ENCODE measurements around the gene SNCB.

SNCB gene

GRCh38 chr5:176631383-176632200 lies 1.3 kb upstream of the SNCB start:
- H3K4me3 ChIP-seq (ENCODE audit: low read depth, low read length), result no peak overlapping the region

GRCh38 chr5:176630681-176631222 lies 418 bp upstream of the SNCB start:
- DNase-seq (ENCODE audit: low read depth), result no peak
- H3K4me3 ChIP-seq (ENCODE audit: low read depth, low read length), result no peak overlapping the region
- TF ChIP-seq POLR2A (IDR thresholded peaks at IDR 0.05; ENCODE audit: extremely low read depth, insufficient read length), result no peak
- TF ChIP-seq MYC (IDR thresholded peaks at IDR 0.05; ENCODE audit: low read depth, low read length), result no peak
- TF ChIP-seq, protein P1, sequence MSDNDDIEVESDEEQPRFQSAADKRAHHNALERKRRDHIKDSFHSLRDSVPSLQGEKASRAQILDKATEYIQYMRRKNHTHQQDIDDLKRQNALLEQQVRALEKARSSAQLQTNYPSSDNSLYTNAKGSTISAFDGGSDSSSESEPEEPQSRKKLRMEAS (IDR thresholded peaks at IDR 0.05; ENCODE audit: low read depth, low read length), result no peak
- TF ChIP-seq, protein P2, sequence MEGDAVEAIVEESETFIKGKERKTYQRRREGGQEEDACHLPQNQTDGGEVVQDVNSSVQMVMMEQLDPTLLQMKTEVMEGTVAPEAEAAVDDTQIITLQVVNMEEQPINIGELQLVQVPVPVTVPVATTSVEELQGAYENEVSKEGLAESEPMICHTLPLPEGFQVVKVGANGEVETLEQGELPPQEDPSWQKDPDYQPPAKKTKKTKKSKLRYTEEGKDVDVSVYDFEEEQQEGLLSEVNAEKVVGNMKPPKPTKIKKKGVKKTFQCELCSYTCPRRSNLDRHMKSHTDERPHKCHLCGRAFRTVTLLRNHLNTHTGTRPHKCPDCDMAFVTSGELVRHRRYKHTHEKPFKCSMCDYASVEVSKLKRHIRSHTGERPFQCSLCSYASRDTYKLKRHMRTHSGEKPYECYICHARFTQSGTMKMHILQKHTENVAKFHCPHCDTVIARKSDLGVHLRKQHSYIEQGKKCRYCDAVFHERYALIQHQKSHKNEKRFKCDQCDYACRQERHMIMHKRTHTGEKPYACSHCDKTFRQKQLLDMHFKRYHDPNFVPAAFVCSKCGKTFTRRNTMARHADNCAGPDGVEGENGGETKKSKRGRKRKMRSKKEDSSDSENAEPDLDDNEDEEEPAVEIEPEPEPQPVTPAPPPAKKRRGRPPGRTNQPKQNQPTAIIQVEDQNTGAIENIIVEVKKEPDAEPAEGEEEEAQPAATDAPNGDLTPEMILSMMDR (IDR thresholded peaks at IDR 0.05; ENCODE audit: low read depth, low read length), result no peak

More at GRCh38 chr5:176631383-176632200, 1.3 kb upstream of the SNCB start:
- DNase-seq (ENCODE audit: low read depth), result no peak
- TF ChIP-seq MYC (IDR thresholded peaks at IDR 0.05; ENCODE audit: low read depth, low read length) (no peak), POLR2A (IDR thresholded peaks at IDR 0.05; ENCODE audit: extremely low read depth, insufficient read length) (no peak)
- TF ChIP-seq, protein P1 (IDR thresholded peaks at IDR 0.05; ENCODE audit: low read depth, low read length), result no peak
- TF ChIP-seq, protein P2 (IDR thresholded peaks at IDR 0.05; ENCODE audit: low read depth, low read length), result no peak

- no peak for DNase-seq (ENCODE audit: low read depth)
- H3K4me3 ChIP-seq (ENCODE audit: low read depth, low read length), result no peak overlapping the region
- no peak for TF ChIP-seq MYC (IDR thresholded peaks at IDR 0.05; ENCODE audit: low read depth, low read length)
- TF ChIP-seq, protein P1 (IDR thresholded peaks at IDR 0.05; ENCODE audit: low read depth, low read length), result no peak
Measured at GRCh38 chr5:176629317-176629852, 949 bp downstream of the SNCB start.

- TF ChIP-seq POLR2A (IDR thresholded peaks at IDR 0.05; ENCODE audit: extremely low read depth, insufficient read length), result no peak
- TF ChIP-seq, protein P1 (IDR thresholded peaks at IDR 0.05; ENCODE audit: low read depth, low read length), result no peak
- DNase-seq (ENCODE audit: low read depth), result no peak
- no peak overlapping the region for H3K4me3 ChIP-seq (ENCODE audit: low read depth, low read length)
Measured at GRCh38 chr5:176628406-176629228, 1.7 kb downstream of the SNCB start.

DNA sequence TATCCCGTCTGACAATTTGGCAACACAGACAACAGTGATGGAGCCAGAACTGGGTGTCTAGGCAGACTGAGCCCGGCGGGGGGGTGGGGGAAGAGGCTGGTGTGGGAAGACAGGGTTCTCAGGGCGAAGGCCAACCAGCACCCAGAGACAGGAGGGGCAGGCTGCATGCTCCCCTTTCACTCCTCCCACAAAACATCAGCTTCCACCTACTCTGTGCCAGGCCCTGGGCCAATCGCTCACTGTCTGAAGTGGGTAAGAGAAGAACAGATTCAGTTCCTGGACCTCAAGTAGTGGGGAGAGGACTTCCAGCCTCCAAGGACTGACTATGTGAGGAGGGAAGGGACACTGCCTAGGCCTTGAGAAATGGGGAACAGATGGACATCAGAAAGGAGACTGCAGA lies 2.8 kb downstream of the SNCB start:
- TF ChIP-seq MYC (IDR thresholded peaks at IDR 0.05; ENCODE audit: low read depth, low read length), result no peak
- no peak for TF ChIP-seq POLR2A (IDR thresholded peaks at IDR 0.05; ENCODE audit: extremely low read depth, insufficient read length)
- TF ChIP-seq, protein P1 (IDR thresholded peaks at IDR 0.05; ENCODE audit: low read depth, low read length), result no peak
- TF ChIP-seq, protein P2 (IDR thresholded peaks at IDR 0.05; ENCODE audit: low read depth, low read length), result no peak
- DNase-seq (ENCODE audit: low read depth), result no peak
- no peak overlapping the region for H3K4me3 ChIP-seq (ENCODE audit: low read depth, low read length)

DNA sequence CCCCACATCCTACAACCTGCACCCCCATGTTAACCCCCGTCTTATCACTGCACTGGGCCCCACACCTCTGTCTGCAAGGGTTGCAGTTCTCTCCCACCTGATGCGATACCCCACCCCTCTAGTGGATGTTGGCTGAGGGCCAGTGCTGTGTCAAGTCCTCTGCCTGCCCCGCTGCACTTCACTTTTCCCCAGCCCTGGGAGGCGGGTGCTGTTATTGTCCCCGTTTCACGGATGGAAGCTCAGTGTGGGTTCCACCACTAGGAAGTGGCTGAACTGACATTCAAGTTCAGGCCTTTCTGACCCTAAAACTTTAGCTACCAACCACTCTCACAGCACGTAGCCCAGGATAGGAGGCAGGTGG lies 3.5 kb downstream of the SNCB start:
- TF ChIP-seq, protein P1 (IDR thresholded peaks at IDR 0.05; ENCODE audit: low read depth, low read length), result no peak
- TF ChIP-seq MYC (IDR thresholded peaks at IDR 0.05; ENCODE audit: low read depth, low read length), result no peak
- TF ChIP-seq, protein P2 (IDR thresholded peaks at IDR 0.05; ENCODE audit: low read depth, low read length), result no peak
- TF ChIP-seq POLR2A (IDR thresholded peaks at IDR 0.05; ENCODE audit: extremely low read depth, insufficient read length), result no peak
- H3K4me3 ChIP-seq (ENCODE audit: low read depth, low read length), result no peak overlapping the region
- DNase-seq (ENCODE audit: low read depth), result no peak
